ENCODE measurements around the gene ZNF606.

Gene ZNF606

GRCh38 chr19:58044391-58044790 lies 41.8 kb upstream of the ZNF606 start:
- POLR2A ChIA-PET, result no interaction called here
- DNase-seq (ENCODE audit: low read depth, low spot score), result no peak
- CTCF ChIA-PET, result no interaction called here
- H3K4me3 ChIP-seq (ENCODE audit: low read depth, low read length), result no peak overlapping the region
- no peak for TF ChIP-seq CTCF (IDR thresholded peaks at IDR 0.05; ENCODE audit: insufficient read depth, low read length, missing control alignments)

GRCh38 chr19:58042495-58043340 lies 40.1 kb upstream of the ZNF606 start:
- TF ChIP-seq CTCF (IDR thresholded peaks at IDR 0.05; ENCODE audit: insufficient read depth, low read length, missing control alignments), result no peak
- no peak overlapping the region for H3K4me3 ChIP-seq (ENCODE audit: low read depth, low read length)
- no peak for DNase-seq (ENCODE audit: low read depth, low spot score)
- CTCF ChIA-PET, result no interaction called here
- POLR2A ChIA-PET, result no interaction called here

GRCh38 chr19:58040751-58041525 lies 38.3 kb upstream of the ZNF606 start:
- POLR2A ChIA-PET, result no interaction called here
- H3K4me3 ChIP-seq (ENCODE audit: low read depth, low read length), result no peak overlapping the region
- no peak for TF ChIP-seq CTCF (IDR thresholded peaks at IDR 0.05; ENCODE audit: insufficient read depth, low read length, missing control alignments)
- CTCF ChIA-PET, result no interaction called here
- no peak for DNase-seq (ENCODE audit: low read depth, low spot score)

GRCh38 chr19:58038688-58039204 lies 36.1 kb upstream of the ZNF606 start:
- no peak overlapping the region for H3K4me3 ChIP-seq (ENCODE audit: low read depth, low read length)

GRCh38 chr19:58037927-58038687 lies 35.5 kb upstream of the ZNF606 start:
- TF ChIP-seq CTCF (IDR thresholded peaks at IDR 0.05; ENCODE audit: insufficient read depth, low read length, missing control alignments), result no peak
- POLR2A ChIA-PET, result no interaction called here
- no peak for DNase-seq (ENCODE audit: low read depth, low spot score)
- CTCF ChIA-PET, result no interaction called here
- H3K4me3 ChIP-seq (ENCODE audit: low read depth, low read length), result no peak overlapping the region

More at GRCh38 chr19:58038688-58039204, 36.1 kb upstream of the ZNF606 start:
- no peak for TF ChIP-seq CTCF (IDR thresholded peaks at IDR 0.05; ENCODE audit: insufficient read depth, low read length, missing control alignments)
- ChIA-PET CTCF (no interaction called here), POLR2A (no interaction called here)
- no peak for DNase-seq (ENCODE audit: low read depth, low spot score)

Measured in AG04449 (cell line).